ENCODE results near the gene KIF24. TPM values are rescaled to one million over a fixed set of nuclear protein-coding genes. Genes with fewer than 3 reads are reported as not detected.

KIF24 gene
- polyA plus RNA-seq, 1 of the 3 experiments (the other 2 are of a cell fraction): 1.2 TPM

- no peak overlapping the region for H2AFZ ChIP-seq (ENCODE audit: low read depth)
- H3K9me2 ChIP-seq: no peaks in the 10 kb centered on the region
- H4K20me1 ChIP-seq (ENCODE audit: insufficient read depth): no peaks in the 10 kb centered on the region; the same call in 1 of the 2 replicates
- WGBS (ENCODE audit: low lambda C conversion rate): 90% methylated on average over 2 of the region's 2 CpGs
- ChIA-PET POLR2A (no interaction called here), CTCF (interaction anchor here (1.2 to 3.2 kb wide), 4 partner anchors 41 to 266 kb away, joined by 3 to 25 read pairs (median 6); partner anchors contain the start of gene MYORG)
- peaks cover 0 to 3% of the 10 kb centered on the region in 2 experiments; a peak in 1 of 4 replicates for H3K4me1 ChIP-seq (ENCODE audit: control insufficient read depth in 1 of 2, insufficient read depth in 2 of 2, low read depth in 1 of 2, low read length in 1 of 2)
- H3K4me2 ChIP-seq: no peak overlapping the region
- TF ChIP-seq IRF3 (IDR thresholded peaks at IDR 0.05; ENCODE audit: low read depth, low read length) (no peak), MAX (IDR thresholded peaks at IDR 0.05; ENCODE audit: low read depth) (no peak), TEAD4 (IDR thresholded peaks at IDR 0.05; ENCODE audit: borderline replicate concordance, insufficient read depth) (no peak), RAD21 (IDR thresholded peaks at IDR 0.05; ENCODE audit: low read length) (peak; percentile 45), NRF1 (IDR thresholded peaks at IDR 0.05; ENCODE audit: low read depth, low read length) (no peak), CTCF (IDR thresholded peaks at IDR 0.05) (no peak; the same call in 1 of the 2 replicates), ELF1 (IDR thresholded peaks at IDR 0.05) (no peak), PBX3 (IDR thresholded peaks at IDR 0.05) (no peak)
- no peak overlapping the region for H3K9ac ChIP-seq
- no peak overlapping the region for H3K4me3 ChIP-seq (ENCODE audit: low read depth in 2 of 2, low read length in 1 of 2)
- H3K36me3 ChIP-seq (replicated peaks in 1 of 2; ENCODE audit: control insufficient read depth in 1 of 2, insufficient read depth in 2 of 2, low read length in 1 of 2): peaks cover 28% of the 10 kb centered on the region in 2 experiments
- H3K79me2 ChIP-seq (ENCODE audit: insufficient read depth): peaks cover 28% of the 10 kb centered on the region; the same call in 1 of the 2 replicates
- no peak overlapping the region for H3K27ac ChIP-seq (ENCODE audit: low read depth in 2 of 2, low read length in 1 of 2)
- no peaks in the 10 kb centered on the region for H3F3A ChIP-seq (replicated peaks; ENCODE audit: insufficient read depth)
- DNase-seq: no peak
- no peaks in the 10 kb centered on the region for H3K27me3 ChIP-seq (ENCODE audit: insufficient read depth)
- no peaks in the 10 kb centered on the region for H3K9me3 ChIP-seq
Measured at GRCh38 chr9:34337403-34337802, 8.3 kb upstream of the KIF24 start.

- no peak overlapping the region for H3K4me3 ChIP-seq (ENCODE audit: low read depth in 2 of 2, low read length in 1 of 2)
- H3K9me2 ChIP-seq: no peaks in the 10 kb centered on the region
- no peaks in the 10 kb centered on the region for H3K27me3 ChIP-seq (ENCODE audit: insufficient read depth)
- H4K20me1 ChIP-seq (ENCODE audit: insufficient read depth): no peaks in the 10 kb centered on the region; the same call in 1 of the 2 replicates
- H3K36me3 ChIP-seq (replicated peaks in 1 of 2; ENCODE audit: control insufficient read depth in 1 of 2, insufficient read depth in 2 of 2, low read length in 1 of 2): peaks cover 17 to 19% of the 10 kb centered on the region in 2 experiments
- no peak overlapping the region for H3K27ac ChIP-seq (ENCODE audit: low read depth in 2 of 2, low read length in 1 of 2)
- H3K9me3 ChIP-seq: no peaks in the 10 kb centered on the region
- CTCF ChIA-PET: interaction anchor here (0.8 to 6.7 kb wide), 7 partner anchors 10 to 268 kb away, joined by 3 to 149 read pairs (median 32); partner anchors contain the start of gene MYORG
- peaks cover 0 to 4% of the 10 kb centered on the region in 2 experiments; a peak in 1 of 4 replicates for H3K4me1 ChIP-seq (ENCODE audit: control insufficient read depth in 1 of 2, insufficient read depth in 2 of 2, low read depth in 1 of 2, low read length in 1 of 2)
- no peak for DNase-seq
- H3F3A ChIP-seq (replicated peaks; ENCODE audit: insufficient read depth): peaks cover 6% of the 10 kb centered on the region
- WGBS (ENCODE audit: low lambda C conversion rate): 87% methylated on average over 4 of the region's 4 CpGs
- H2AFZ ChIP-seq (ENCODE audit: low read depth): no peak overlapping the region
- POLR2A ChIA-PET: no interaction called here
- H3K79me2 ChIP-seq (ENCODE audit: insufficient read depth): peaks cover 38% of the 10 kb centered on the region; the same call in 1 of the 2 replicates
- H3K4me2 ChIP-seq: no peak overlapping the region
- H3K9ac ChIP-seq: no peak overlapping the region
- TF ChIP-seq FOSL2 (IDR thresholded peaks at IDR 0.05; ENCODE audit: borderline replicate concordance, low read depth): no peak
- no peak for TF ChIP-seq EZH2phosphoT487 (IDR thresholded peaks at IDR 0.05; ENCODE audit: borderline replicate concordance, low read depth)
- no peak for TF ChIP-seq MAX (IDR thresholded peaks at IDR 0.05; ENCODE audit: low read depth)
- no peak for TF ChIP-seq NRF1 (IDR thresholded peaks at IDR 0.05; ENCODE audit: low read depth, low read length)
- no peak for TF ChIP-seq TEAD4 (IDR thresholded peaks at IDR 0.05; ENCODE audit: borderline replicate concordance, insufficient read depth)
- TF ChIP-seq REST (IDR thresholded peaks at IDR 0.05; ENCODE audit: low read depth, low read length): no peak
- TF ChIP-seq TAF1 (IDR thresholded peaks at IDR 0.05; ENCODE audit: borderline replicate concordance, low read depth, low read length): no peak
- no peak for TF ChIP-seq RXRA (IDR thresholded peaks at IDR 0.05; ENCODE audit: borderline replicate concordance, low read depth)
- no peak for TF ChIP-seq IRF3 (IDR thresholded peaks at IDR 0.05; ENCODE audit: low read depth, low read length)
- TF ChIP-seq ELF1 (IDR thresholded peaks at IDR 0.05): no peak
- no peak for TF ChIP-seq YY1 (IDR thresholded peaks at IDR 0.05; ENCODE audit: low read depth)
Measured at GRCh38 chr9:34335376-34335775, 6.3 kb upstream of the KIF24 start.
